H9 (cell line): ENCODE results near the gene CCDC169. TPM values are rescaled to one million over a fixed set of nuclear protein-coding genes. Genes with fewer than 3 reads are reported as not detected.

Experiments used
- DNase-seq: peaks from one replicate; pipeline ENCODE4 v3.0.0-alpha.2; 2017
- H2AFZ ChIP-seq: one replicate; pipeline ENCODE4 v1.6.1; 2013; ENCODE audit warnings: mild to moderate bottlenecking, low read length, control low read depth, moderate library complexity
- H2AK5ac ChIP-seq: 2 replicates; pipeline ENCODE4 v1.6.1; 2013; ENCODE audit warnings: low read length, control low read depth, mixed read lengths; ENCODE audit not compliant: insufficient read length
- H2BK120ac ChIP-seq: one replicate; pipeline ENCODE4 v1.6.1; 2013; ENCODE audit warnings: low read depth, mild to moderate bottlenecking, low read length, control low read depth, inconsistent platforms; ENCODE audit not compliant: poor library complexity, severe bottlenecking
- H2BK12ac ChIP-seq: 2 replicates; pipeline ENCODE4 v1.6.1; 2013; ENCODE audit warnings: low read length, control low read depth, mixed read lengths, low read depth; ENCODE audit not compliant: insufficient read length
- H2BK15ac ChIP-seq: 2 replicates; pipeline ENCODE4 v1.6.1; 2013; ENCODE audit warnings: low read depth, low read length, control low read depth
- H2BK20ac ChIP-seq: one replicate; pipeline ENCODE4 v1.6.1; 2013; ENCODE audit warnings: low read depth, mild to moderate bottlenecking, low read length, control low read depth, inconsistent platforms; ENCODE audit not compliant: poor library complexity, severe bottlenecking
- H2BK5ac ChIP-seq: 2 replicates; pipeline ENCODE4 v1.6.1; 2013; ENCODE audit warnings: low read length, control low read depth, mixed read lengths; ENCODE audit not compliant: insufficient read length
- H3K14ac ChIP-seq: 2 replicates; pipeline ENCODE4 v1.6.1; 2013; ENCODE audit warnings: low read length, control low read depth; ENCODE audit not compliant: insufficient read depth
- H3K18ac ChIP-seq: 2 replicates; pipeline ENCODE4 v1.6.1; 2013; ENCODE audit warnings: low read depth, mild to moderate bottlenecking, mixed read lengths, low read length, control low read depth; ENCODE audit not compliant: insufficient read length
- H3K23ac ChIP-seq: 2 replicates; pipeline ENCODE4 v1.6.1; 2013; ENCODE audit warnings: low read length, control low read depth, mixed read lengths, low read depth; ENCODE audit not compliant: insufficient read length
- H3K23me2 ChIP-seq: 2 replicates; pipeline ENCODE4 v1.6.1; 2013; ENCODE audit warnings: low read depth, mild to moderate bottlenecking, mixed read lengths, low read length, control low read depth; ENCODE audit not compliant: insufficient read length, poor library complexity, severe bottlenecking
- H3K27ac ChIP-seq: 2 replicates; pipeline ENCODE4 v1.5.1; 2013; ENCODE audit warnings: low read length, control low read depth, mixed read lengths, low read depth; ENCODE audit not compliant: insufficient read length
- H3K27me3 ChIP-seq: 2 replicates; pipeline ENCODE4 v1.6.1; 2013; ENCODE audit warnings: low read length, control low read depth, inconsistent platforms; ENCODE audit not compliant: insufficient read depth
- H3K4ac ChIP-seq: 2 replicates; pipeline ENCODE4 v1.6.1; 2013; ENCODE audit warnings: low read depth, mild to moderate bottlenecking, control low read depth, inconsistent platforms, low read length, moderate library complexity
- H3K4me1 ChIP-seq: 2 replicates; pipeline ENCODE4 v1.6.1; 2013; ENCODE audit warnings: low read length, control low read depth, inconsistent platforms; ENCODE audit not compliant: insufficient read depth
- H3K4me2 ChIP-seq: 2 replicates; pipeline ENCODE4 v1.6.1; 2013; ENCODE audit warnings: low read length, control low read depth, mixed read lengths; ENCODE audit not compliant: insufficient read length, insufficient read depth
- H3K56ac ChIP-seq: 2 replicates; pipeline ENCODE4 v1.6.1; 2013; ENCODE audit warnings: low read depth, mild to moderate bottlenecking, mixed read lengths, low read length, control low read depth; ENCODE audit not compliant: insufficient read length
- H3K79me1 ChIP-seq: 2 replicates; pipeline ENCODE4 v1.6.1; 2013; ENCODE audit warnings: low read depth, mild to moderate bottlenecking, moderate library complexity, low read length, control low read depth, inconsistent platforms; ENCODE audit not compliant: insufficient read depth, poor library complexity, severe bottlenecking
- H3K79me2 ChIP-seq: 2 replicates; pipeline ENCODE4 v1.6.1; 2013; ENCODE audit warnings: low read length, control low read depth, inconsistent platforms; ENCODE audit not compliant: insufficient read depth
- H3K9ac ChIP-seq: 2 replicates; pipeline ENCODE4 v1.6.1; 2013; ENCODE audit warnings: low read length, control low read depth, mixed read lengths; ENCODE audit not compliant: insufficient read length; ENCODE audit errors: extremely low read depth
- H3K9me3 ChIP-seq: one replicate; pipeline ENCODE4 v1.6.1; 2013; ENCODE audit warnings: low read depth, low read length, inconsistent platforms; ENCODE audit not compliant: control insufficient read depth
- H3T11ph ChIP-seq: one replicate; pipeline ENCODE4 v1.6.1; 2013; ENCODE audit warnings: mild to moderate bottlenecking, low read length, control low read depth, inconsistent platforms
- H4K20me1 ChIP-seq: one replicate; pipeline ENCODE4 v1.6.1; 2013; ENCODE audit not compliant: control insufficient read depth, insufficient read length, insufficient read depth
- H4K5ac ChIP-seq: 2 replicates; pipeline ENCODE4 v1.6.1; 2013; ENCODE audit warnings: low read depth, mild to moderate bottlenecking, mixed read lengths, low read length, control low read depth; ENCODE audit not compliant: insufficient read length
- H4K8ac ChIP-seq: replicated peaks from 2 replicates; pipeline ENCODE4 v1.6.1; 2013; ENCODE audit warnings: low read length, control low read depth, mixed read lengths, low read depth; ENCODE audit not compliant: insufficient read length
- H4K91ac ChIP-seq: 2 replicates; pipeline ENCODE4 v1.6.1; 2013; ENCODE audit warnings: low read depth, mild to moderate bottlenecking, moderate library complexity, mixed read lengths, low read length, control low read depth; ENCODE audit not compliant: insufficient read length
- H3K27ac Mint-ChIP-seq, 3 experiments: 2 replicates in 2 of 3; 3 replicates in 1 of 3; pipeline ENCODE4 v1.8.0; 2020 to 2021; ENCODE audit warnings: mixed read lengths in 3 of 3, mild to moderate bottlenecking in 1 of 3, moderate library complexity in 1 of 3
- H3K27me3 Mint-ChIP-seq: 2 replicates; pipeline ENCODE4 v1.8.0; 2021; ENCODE audit warnings: low read depth, mild to moderate bottlenecking, moderate library complexity, mixed read lengths
- H3K36me3 Mint-ChIP-seq, 3 experiments: 2 replicates in 2 of 3; 3 replicates in 1 of 3; pipeline ENCODE4 v1.8.0; 2020 to 2021; ENCODE audit warnings: low read depth in 3 of 3, mixed read lengths in 3 of 3; ENCODE audit not compliant: insufficient read depth in 1 of 3
- H3K4me1 Mint-ChIP-seq, 2 experiments: 2 replicates each; pipeline ENCODE4 v1.8.0; 2020; ENCODE audit warnings: mixed read lengths in 2 of 2
- H3K4me3 Mint-ChIP-seq, 2 experiments: 2 replicates in 1 of 2; 3 replicates in 1 of 2; pipeline ENCODE4 v1.8.0; 2020 to 2021; ENCODE audit warnings: mild to moderate bottlenecking in 2 of 2, mixed read lengths in 2 of 2, moderate library complexity in 1 of 2
- H3K9me3 Mint-ChIP-seq, 2 experiments: 2 replicates in 1 of 2; 3 replicates in 1 of 2; pipeline ENCODE4 v1.8.0; 2020; ENCODE audit warnings: mild to moderate bottlenecking in 2 of 2, mixed read lengths in 2 of 2, moderate library complexity in 1 of 2
- CTCF ChIP-seq: fragments of 200-600 bp; sonication (generic); conservative IDR thresholded peaks from 3 replicates; pipeline ENCODE4 v1.8.0; 2021; ENCODE audit warnings: antibody characterized with exemption, mild to moderate bottlenecking
- total RNA-seq: library from RNA; stranded (reverse); gene quantifications from 2 replicates; pipeline ENCODE4 v1.2.1, GENCODE V29; 2021

CCDC169 gene
- total RNA-seq, 1 experiment from 2014 or later: 19.1 TPM

GRCh38 chr13:36251526-36251925 is 46.1 kb downstream of the CCDC169 start:
- Histone ChIP-seq H3K9me3 (no peaks in the 10 kb centered on the region), H4K5ac (no peak overlapping the region), H4K91ac (no peak overlapping the region), H2AK5ac (no peak overlapping the region), H3K9ac (no peak overlapping the region), H3K27me3 (no peaks in the 10 kb centered on the region), H4K8ac (no peak overlapping the region), H3K4ac (no peak overlapping the region), H3K79me1 (no peaks in the 10 kb centered on the region), H2BK12ac (no peak overlapping the region), H3K27ac (no peak overlapping the region), H2AFZ (no peak overlapping the region), H2BK5ac (no peak overlapping the region), H2BK20ac (no peak overlapping the region), H3K56ac (no peak overlapping the region), H2BK15ac (no peak overlapping the region), H3T11ph (no peak overlapping the region), H3K18ac (no peak overlapping the region), H3K23me2 (no peaks in the 10 kb centered on the region), H3K79me2 (no peaks in the 10 kb centered on the region), H3K4me2 (no peak overlapping the region), H3K4me1 (no peaks in the 10 kb centered on the region; the same call in 1 of the 2 replicates), H4K20me1 (no peaks in the 10 kb centered on the region), H3K14ac (no peak overlapping the region), H2BK120ac (no peak overlapping the region), H3K23ac (no peak overlapping the region)
- Mint-ChIP-seq H3K36me3 (peaks cover 0 to 19% (median 14%) of the 10 kb centered on the region in 3 experiments; a peak in 6 of 7 replicates), H3K27me3 (no peaks in the 10 kb centered on the region), H3K9me3 (peaks cover 0 to 3% of the 10 kb centered on the region in 2 experiments; a peak in 4 of 5 replicates), H3K4me3 (no peak overlapping the region), H3K4me1 (peaks cover 0 to 5% of the 10 kb centered on the region in 2 experiments; a peak in 2 of 4 replicates), H3K27ac (no peak overlapping the region; a peak in 1 of 7 replicates)
- TF ChIP-seq CTCF: no peak
- no peak for DNase-seq
